Measurements from ENCODE around the gene SLC25A39.

DNA sequence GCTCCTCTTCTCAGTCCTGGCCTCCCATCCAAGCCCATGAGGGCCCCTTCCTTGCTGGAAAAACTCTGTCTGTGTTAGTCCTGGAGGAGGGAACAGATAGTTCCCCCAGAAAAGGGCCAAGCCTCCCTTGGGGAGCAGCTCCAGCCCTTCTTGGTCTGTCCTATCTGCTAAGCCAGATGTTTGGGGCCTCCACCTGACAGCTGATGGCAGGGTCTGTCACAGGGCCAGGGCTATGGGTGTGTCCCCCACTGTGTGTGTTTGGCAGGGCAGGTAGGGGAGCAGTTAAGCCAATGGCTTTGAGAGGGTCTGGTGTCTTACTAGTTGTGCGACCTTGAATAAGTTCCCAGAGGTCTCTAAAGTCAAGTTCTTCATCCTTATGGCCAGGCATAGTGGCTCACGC is 43.1 kb downstream of the SLC25A39 start:
- no peak for TF ChIP-seq EZH2 (IDR thresholded peaks at IDR 0.05)
- TF ChIP-seq, protein P1, sequence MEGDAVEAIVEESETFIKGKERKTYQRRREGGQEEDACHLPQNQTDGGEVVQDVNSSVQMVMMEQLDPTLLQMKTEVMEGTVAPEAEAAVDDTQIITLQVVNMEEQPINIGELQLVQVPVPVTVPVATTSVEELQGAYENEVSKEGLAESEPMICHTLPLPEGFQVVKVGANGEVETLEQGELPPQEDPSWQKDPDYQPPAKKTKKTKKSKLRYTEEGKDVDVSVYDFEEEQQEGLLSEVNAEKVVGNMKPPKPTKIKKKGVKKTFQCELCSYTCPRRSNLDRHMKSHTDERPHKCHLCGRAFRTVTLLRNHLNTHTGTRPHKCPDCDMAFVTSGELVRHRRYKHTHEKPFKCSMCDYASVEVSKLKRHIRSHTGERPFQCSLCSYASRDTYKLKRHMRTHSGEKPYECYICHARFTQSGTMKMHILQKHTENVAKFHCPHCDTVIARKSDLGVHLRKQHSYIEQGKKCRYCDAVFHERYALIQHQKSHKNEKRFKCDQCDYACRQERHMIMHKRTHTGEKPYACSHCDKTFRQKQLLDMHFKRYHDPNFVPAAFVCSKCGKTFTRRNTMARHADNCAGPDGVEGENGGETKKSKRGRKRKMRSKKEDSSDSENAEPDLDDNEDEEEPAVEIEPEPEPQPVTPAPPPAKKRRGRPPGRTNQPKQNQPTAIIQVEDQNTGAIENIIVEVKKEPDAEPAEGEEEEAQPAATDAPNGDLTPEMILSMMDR (IDR thresholded peaks at IDR 0.05) = no peak

Measured in neural progenitor cell (in vitro differentiated cells).